K562 (cell line): Measurements from ENCODE around the gene RNF40. TPM values are rescaled to one million over a fixed set of nuclear protein-coding genes. Genes with fewer than 3 reads are reported as not detected.
A peak's percentile ranks its signal among the peaks of the same experiment; 100 is the strongest.

Source experiments
- ATAC-seq: fragments of 200-7000 bp; cut with Tn5 transposase; 3 replicates; pipeline ENCODE4 v1.9.1; 2020; ENCODE audit warnings: moderate library complexity
- BruUV-seq: library from RNA; stranded (reverse); fragments of 400-500 nt; replicated peaks from 2 replicates; lab custom pipeline; 2021; lab: Mats Ljungman, UMichigan
- CTCF ChIA-PET: fragments of 300-600 bp; formaldehyde crosslinking; extraction: SDS; loops from one replicate; lab custom pipeline; 2021; ENCODE audit warnings: low intra/inter-chr PET ratio; lab: Yijun Ruan, JAX
- POLR2A ChIA-PET: fragments of 300-600, 350-650 bp; sonication (Branson Sonifier 250); formaldehyde crosslinking; extraction: SDS; loops from one replicate; lab custom pipeline; 2021; ENCODE audit warnings: antibody characterized with exemption, inconsistent platforms; lab: Yijun Ruan, JAX
- DNase-seq, 4 experiments: peaks; one replicate each; pipeline versions ENCODE4 v3.0.0 to v3.0.0-alpha.2; 2011 to 2018; ENCODE audit warnings: low spot score in 3 of 4, mixed read lengths in 3 of 4; ENCODE audit errors: extremely low read depth in 1 of 4
- FAIRE-seq: peaks from 2 replicates; lab custom pipeline; 2011; peaks lifted over from hg19 to GRCh38; lab: Jason Lieb, UNC
- H2AFZ ChIP-seq: 2 replicates; pipeline ENCODE4 v1.6.0; 2011; ENCODE audit warnings: low read depth, low read length, control low read depth, inconsistent platforms
- H3K27ac ChIP-seq: fragments of 200-600 bp; 3 replicates; pipeline ENCODE4 v1.8.0; 2011; ENCODE audit warnings: low read depth, mild to moderate bottlenecking, control low read depth, inconsistent platforms, low read length, moderate library complexity, mixed read lengths; ENCODE audit errors: extremely low read depth
- H3K27me3 ChIP-seq, 2 experiments: fragments of 300-600 bp in 1 of 2; 2 replicates in 1 of 2; 3 replicates in 1 of 2; pipeline versions ENCODE4 v1.6.0 to v1.8.0; 2011; ENCODE audit warnings: inconsistent platforms in 2 of 2, low read length in 2 of 2, mild to moderate bottlenecking in 1 of 2, mixed read lengths in 1 of 2, moderate library complexity in 1 of 2; ENCODE audit not compliant: control insufficient read depth in 2 of 2, insufficient read depth in 2 of 2
- H3K36me3 ChIP-seq: fragments of 300-600 bp; 3 replicates; pipeline ENCODE4 v1.8.0; 2011; ENCODE audit warnings: mild to moderate bottlenecking, low read length, inconsistent platforms; ENCODE audit not compliant: control insufficient read depth, insufficient read depth
- H3K4me1 ChIP-seq, 2 experiments: fragments of 200-600 bp in 1 of 2; replicated peaks in 1 of 2; 2 replicates in 1 of 2; 3 replicates in 1 of 2; pipeline versions ENCODE4 v1.5.1 to v1.8.0; 2011; ENCODE audit warnings: inconsistent platforms in 2 of 2, low read length in 2 of 2, mild to moderate bottlenecking in 1 of 2, mixed read lengths in 1 of 2, moderate library complexity in 1 of 2; ENCODE audit not compliant: control insufficient read depth in 2 of 2, insufficient read depth in 2 of 2
- H3K4me2 ChIP-seq: 2 replicates; pipeline ENCODE4 v1.6.1; 2011; ENCODE audit warnings: low read length, control low read depth, inconsistent platforms, mixed read lengths; ENCODE audit not compliant: insufficient read depth
- H3K4me3 ChIP-seq: fragments of 200-600 bp; sonication (generic), shearing (Covaris generic); 2 replicates; pipeline ENCODE4 v1.5.1; 2016; ENCODE audit warnings: control low read depth, inconsistent platforms
- H3K79me2 ChIP-seq: fragments of 200-600 bp; 3 replicates; pipeline ENCODE4 v1.8.0; 2011; ENCODE audit warnings: low read length, inconsistent platforms; ENCODE audit not compliant: control insufficient read depth, insufficient read depth
- H3K9ac ChIP-seq, 2 experiments: 2 replicates each; pipeline versions ENCODE4 v1.6.0 to v1.6.1; 2011; ENCODE audit warnings: low read depth in 2 of 2, low read length in 2 of 2, control low read depth in 1 of 2, inconsistent platforms in 1 of 2, mild to moderate bottlenecking in 1 of 2, mixed read lengths in 1 of 2; ENCODE audit not compliant: insufficient read depth in 1 of 2
- H3K9me1 ChIP-seq: one replicate; pipeline ENCODE4 v1.6.0; 2011; ENCODE audit warnings: inconsistent platforms, mild to moderate bottlenecking, low read length, moderate library complexity; ENCODE audit not compliant: control insufficient read depth, insufficient read depth
- H3K9me3 ChIP-seq: replicated peaks from 2 replicates; pipeline ENCODE4 v1.5.1; 2011; ENCODE audit warnings: low read depth, low read length, inconsistent platforms; ENCODE audit not compliant: control insufficient read depth, insufficient read depth
- H4K20me1 ChIP-seq: replicated peaks from 2 replicates; pipeline ENCODE4 v1.6.1; 2011; ENCODE audit warnings: low read length, inconsistent platforms, mixed read lengths; ENCODE audit not compliant: control insufficient read depth, insufficient read depth
- NR4A1 ChIP-seq, 2 experiments: fragments of 250-450 bp in 1 of 2; fragments of 450-650 bp in 1 of 2; sonication (Bioruptor Pico) in 1 of 2; IDR thresholded peaks; 2 replicates each; pipeline versions ENCODE4 v1.4.0 to v1.6.1; 2016 to 2020; ENCODE audit warnings: mild to moderate bottlenecking in 2 of 2, missing compliant biosample characterization in 1 of 2, missing genetic modification characterization in 1 of 2, moderate library complexity in 1 of 2
- POLR2G ChIP-seq: fragments of 200-400 bp; formaldehyde crosslinking; IDR thresholded peaks from 2 replicates; pipeline ENCODE4 v1.6.1; 2017; ENCODE audit warnings: low read depth, mild to moderate bottlenecking, antibody characterized with exemption, low read length, moderate library complexity
- RBFOX2 ChIP-seq: fragments of 200-400 bp; formaldehyde crosslinking; IDR thresholded peaks from 2 replicates; pipeline ENCODE4 v1.6.1; 2017; ENCODE audit warnings: low read depth, mild to moderate bottlenecking, low read length, moderate library complexity
- WGBS: fragments of 100-300 bp; shearing (Covaris generic); methylation state at CpG from one replicate; pipeline ENCODE4 v1.1.6; 2016; ENCODE audit warnings: low coverage, mixed read lengths; ENCODE audit not compliant: insufficient coverage; ENCODE audit errors: missing lambda C conversion rate; 5-methylcytosine and 5-hydroxymethylcytosine counted together
- in situ Hi-C: fragments of 300-500 bp; cut with MboI; formaldehyde crosslinking; loops from 4 replicates; pipeline ENCODE4 v1.15.0; 2018; ENCODE audit warnings: inconsistent platforms, mixed read lengths
- intact Hi-C: fragments of 100-400 bp; cut with micrococcal nuclease; formaldehyde crosslinking; loops from 2 replicates; pipeline ENCODE4 v1.14.2; 2022
- polyA plus RNA-seq, 8 experiments: library from polyadenylated mRNA; depleted of rRNA in 4 of 8; stranded (reverse) in 5 of 8; unstranded in 3 of 8; fragments of >200 nt; fragmentation: Nextera tagmentation in 2 of 8; fragmentation: Illumina TruSeq in 1 of 8; extraction: Ambion mirVana in 2 of 8; extraction: Trizol in 1 of 8; gene quantifications; 2 replicates each; pipeline versions ENCODE4 v1.2.1 to v1.2.3, GENCODE V29; 2011 to 2014; ENCODE audit warnings: inconsistent platforms in 1 of 8, missing spikeins in 1 of 8
- total RNA-seq, 7 experiments: library from RNA; depleted of rRNA in 6 of 7; stranded (reverse); fragments of >200 nt in 6 of 7; fragmentation: Illumina TruSeq in 2 of 7; extraction: Trizol in 2 of 7; gene quantifications; 2 replicates each; pipeline versions ENCODE4 v1.2.1 to v1.2.3, GENCODE V29; 2011 to 2021; ENCODE audit warnings: low replicate concordance in 1 of 7
- TF ChIP-seq, protein P1 (sequence below): fragments of 450-650 bp; formaldehyde crosslinking; IDR thresholded peaks from 2 replicates; pipeline ENCODE4 v1.4.0; 2020; ENCODE audit warnings: mild to moderate bottlenecking, mixed read lengths

RNF40 gene
- total and polyA plus RNA-seq, 9 of the 15 experiments (the other 6 are each of a cell fraction or from before 2014, with no cell fraction given): 6.2 to 129 (median 81.5) TPM

- 0 out of 2 replicates have a peak, but pooled peaks cover 5% of the 10 kb centered on the region for H4K20me1 ChIP-seq
Observed at GRCh38 chr16:30767767-30768465, 5.8 kb downstream of the RNF40 start.

GRCh38 chr16:30768583-30769181, 6.6 kb downstream of the RNF40 start:
- intact Hi-C loops: no loop called here
- BruUV-seq: TSS peak; percentile 30
- no peak overlapping the region for H3K4me2 ChIP-seq
- FAIRE-seq (no peak), DNase-seq (no peak), ATAC-seq (no peak)
- H2AFZ ChIP-seq: no peak overlapping the region
- peaks cover 1 to 21% of the 10 kb centered on the region in 2 experiments; a peak in 4 of 5 replicates for H3K4me1 ChIP-seq
- in situ Hi-C loops: no loop called here
- ChIA-PET CTCF (no interaction called here), POLR2A (interaction anchor here (1.0 to 2.9 kb wide), 5 partner anchors 10 to 21 kb away, joined by 3 to 14 read pairs (median 3); partner anchors contain the start of gene PHKG2)
- H3K4me3 ChIP-seq: no peak overlapping the region
- no peaks in the 10 kb centered on the region for H3K9me3 ChIP-seq
- H3K27ac ChIP-seq: no peak overlapping the region
- TF ChIP-seq POLR2G: 0 out of 2 replicates have a peak, but pooled peaks have one; percentile 10
- TF ChIP-seq, protein P1, sequence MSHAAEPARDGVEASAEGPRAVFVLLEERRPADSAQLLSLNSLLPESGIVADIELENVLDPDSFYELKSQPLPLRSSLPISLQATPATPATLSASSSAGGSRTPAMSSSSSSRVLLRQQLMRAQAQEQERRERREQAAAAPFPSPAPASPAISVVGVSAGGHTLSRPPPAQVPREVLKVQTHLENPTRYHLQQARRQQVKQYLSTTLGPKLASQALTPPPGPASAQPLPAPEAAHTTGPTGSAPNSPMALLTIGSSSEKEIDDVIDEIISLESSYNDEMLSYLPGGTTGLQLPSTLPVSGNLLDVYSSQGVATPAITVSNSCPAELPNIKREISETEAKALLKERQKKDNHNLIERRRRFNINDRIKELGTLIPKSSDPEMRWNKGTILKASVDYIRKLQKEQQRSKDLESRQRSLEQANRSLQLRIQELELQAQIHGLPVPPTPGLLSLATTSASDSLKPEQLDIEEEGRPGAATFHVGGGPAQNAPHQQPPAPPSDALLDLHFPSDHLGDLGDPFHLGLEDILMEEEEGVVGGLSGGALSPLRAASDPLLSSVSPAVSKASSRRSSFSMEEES (CRISPR knock-in tag): no peak
- 0 out of 2 replicates have a peak, but pooled peaks cover 5% of the 10 kb centered on the region for H4K20me1 ChIP-seq
- no peaks in the 10 kb centered on the region for H3K27me3 ChIP-seq
- no peaks in the 10 kb centered on the region for H3K9me1 ChIP-seq
- peaks cover 98% of the 10 kb centered on the region for H3K36me3 ChIP-seq
- H3K79me2 ChIP-seq: peaks cover 9% of the 10 kb centered on the region
- WGBS: 94% methylated on average over 22 of the region's 23 CpGs
- H3K9ac ChIP-seq: peak overlapping the region in 1 of 2 experiments; percentile 13; a peak in 1 of 4 replicates

More at GRCh38 chr16:30767767-30768465, 5.8 kb downstream of the RNF40 start:
- ATAC-seq (no peak), FAIRE-seq (no peak), DNase-seq (no peak)
- in situ Hi-C loops (no loop called here), intact Hi-C loops (no loop called here)
- H3K9ac ChIP-seq: no peak overlapping the region
- H3K36me3 ChIP-seq: peaks cover 98% of the 10 kb centered on the region
- peaks cover 9 to 27% of the 10 kb centered on the region in 2 experiments; a peak in 4 of 5 replicates for H3K4me1 ChIP-seq
- WGBS: 93% methylated on average over 14 of the region's 18 CpGs
- peaks cover 17% of the 10 kb centered on the region for H3K79me2 ChIP-seq
- TF ChIP-seq RBFOX2 (peak; percentile 44; the same call in 1 of the 2 replicates), NR4A1 (CRISPR knock-in tag; IDR thresholded peaks at IDR 0.05) (no peak), NR4A1 (tag; IDR thresholded peaks at IDR 0.05) (no peak)
- H3K4me3 ChIP-seq: no peak overlapping the region
- H3K9me1 ChIP-seq: no peaks in the 10 kb centered on the region
- no peaks in the 10 kb centered on the region for H3K27me3 ChIP-seq
- H3K27ac ChIP-seq: no peak overlapping the region
- no peak overlapping the region for H2AFZ ChIP-seq
- no peaks in the 10 kb centered on the region for H3K9me3 ChIP-seq
- POLR2A ChIA-PET: interaction anchor here (1.0 to 3.1 kb wide), 5 partner anchors 7 to 17 kb away, joined by 3 to 16 read pairs (median 3); no protein-coding TSS in a partner anchor
- no TSS peak for BruUV-seq
- H3K4me2 ChIP-seq: no peak overlapping the region
- CTCF ChIA-PET: no interaction called here
